Thyroid gland (tissue), 4 donors: Measurements from ENCODE around the gene KIF11.

Experiments
- POLR2A ChIP-seq, 2 donors: fragments of 450-650 bp; IDR thresholded peaks; one replicate each; pipeline ENCODE4 v1.6.1; 2017; ENCODE audit warnings: antibody characterized with exemption in 2 of 2, mild to moderate bottlenecking in 2 of 2, moderate library complexity in 1 of 2
- TF ChIP-seq, protein P1 (sequence below), 6 experiments: fragments of 200-600 bp in 3 of 6; fragments of 450-650 bp in 3 of 6; sonication (generic) in 3 of 6; IDR thresholded peaks; one replicate each; pipeline ENCODE4 v1.5.1; 2016 to 2019; ENCODE audit warnings: antibody characterized with exemption in 6 of 6, mild to moderate bottlenecking in 2 of 6, inconsistent platforms in 1 of 6, moderate library complexity in 1 of 6

DNA sequence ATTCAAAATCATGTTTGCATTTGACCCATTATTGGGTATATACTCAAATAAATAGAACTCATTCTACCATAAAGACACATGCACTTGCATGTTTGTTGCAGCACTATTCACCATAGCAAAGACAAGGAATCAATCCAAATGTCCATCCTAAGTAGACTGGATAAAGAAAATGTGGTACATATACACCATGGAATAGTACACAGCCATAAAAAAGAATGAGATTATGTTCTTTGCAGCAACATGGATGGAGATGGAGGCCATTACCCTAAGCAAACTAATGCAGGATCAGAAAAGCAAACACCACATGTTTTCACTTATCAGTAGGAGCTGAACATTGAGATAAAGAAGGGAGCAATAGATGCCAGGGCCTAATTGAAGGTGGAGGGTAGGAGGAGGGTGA, 84.8 kb downstream of the KIF11 start:
- TF ChIP-seq, protein P1, sequence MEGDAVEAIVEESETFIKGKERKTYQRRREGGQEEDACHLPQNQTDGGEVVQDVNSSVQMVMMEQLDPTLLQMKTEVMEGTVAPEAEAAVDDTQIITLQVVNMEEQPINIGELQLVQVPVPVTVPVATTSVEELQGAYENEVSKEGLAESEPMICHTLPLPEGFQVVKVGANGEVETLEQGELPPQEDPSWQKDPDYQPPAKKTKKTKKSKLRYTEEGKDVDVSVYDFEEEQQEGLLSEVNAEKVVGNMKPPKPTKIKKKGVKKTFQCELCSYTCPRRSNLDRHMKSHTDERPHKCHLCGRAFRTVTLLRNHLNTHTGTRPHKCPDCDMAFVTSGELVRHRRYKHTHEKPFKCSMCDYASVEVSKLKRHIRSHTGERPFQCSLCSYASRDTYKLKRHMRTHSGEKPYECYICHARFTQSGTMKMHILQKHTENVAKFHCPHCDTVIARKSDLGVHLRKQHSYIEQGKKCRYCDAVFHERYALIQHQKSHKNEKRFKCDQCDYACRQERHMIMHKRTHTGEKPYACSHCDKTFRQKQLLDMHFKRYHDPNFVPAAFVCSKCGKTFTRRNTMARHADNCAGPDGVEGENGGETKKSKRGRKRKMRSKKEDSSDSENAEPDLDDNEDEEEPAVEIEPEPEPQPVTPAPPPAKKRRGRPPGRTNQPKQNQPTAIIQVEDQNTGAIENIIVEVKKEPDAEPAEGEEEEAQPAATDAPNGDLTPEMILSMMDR (IDR thresholded peaks at IDR 0.05), result no peak
- TF ChIP-seq POLR2A (IDR thresholded peaks at IDR 0.05), result no peak
